ENCODE results near the gene GPR32.
"Not testable (repeated sequence)": the region's sequence is repeated elsewhere in the genome, so short reads cannot be mapped to it uniquely, and the experiment has no call there.

Gene GPR32

DNA sequence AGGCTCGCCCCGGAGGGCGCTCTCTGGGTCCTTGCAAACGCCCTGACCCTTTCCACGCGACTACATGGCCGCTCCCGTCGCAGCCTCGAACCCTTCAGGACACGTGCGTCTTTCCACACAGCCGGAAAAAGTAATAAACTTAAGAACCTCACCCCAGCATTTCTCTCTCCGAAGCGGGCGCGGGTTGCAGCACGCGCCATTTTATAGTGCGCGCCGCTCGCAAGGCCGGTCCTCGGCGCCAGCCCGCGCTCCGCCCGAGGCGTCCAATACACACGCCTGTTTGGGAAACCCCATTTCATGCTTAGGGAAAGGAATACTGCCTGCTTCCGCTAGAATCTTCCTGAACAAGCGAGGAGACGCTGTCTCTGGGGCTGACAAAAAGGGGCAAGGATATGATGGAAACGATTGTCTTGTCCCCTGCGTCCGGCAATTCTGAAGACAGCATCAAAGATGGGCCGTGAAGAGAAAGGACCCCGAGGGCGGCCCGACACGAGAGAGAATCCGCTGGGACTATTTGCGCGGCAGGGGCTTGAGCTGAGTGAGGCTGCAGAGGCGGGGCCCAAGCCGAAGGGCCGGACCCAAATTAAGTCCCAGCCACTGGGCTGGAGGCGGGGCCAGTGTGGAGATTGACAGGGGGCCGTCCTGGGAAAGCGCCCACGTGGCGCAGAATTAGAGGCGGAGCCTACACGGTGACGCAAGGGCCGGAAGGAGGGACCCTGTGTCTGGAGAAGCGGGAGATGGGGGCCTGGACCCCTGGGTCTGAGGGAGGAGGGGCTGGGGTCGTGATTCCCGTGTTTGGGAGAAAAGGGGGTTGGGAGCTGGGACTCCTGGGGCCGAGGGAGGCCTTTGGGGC lies 34.4 kb downstream of the GPR32 start:
- peak; percentile 99 for DNase-seq

DNA sequence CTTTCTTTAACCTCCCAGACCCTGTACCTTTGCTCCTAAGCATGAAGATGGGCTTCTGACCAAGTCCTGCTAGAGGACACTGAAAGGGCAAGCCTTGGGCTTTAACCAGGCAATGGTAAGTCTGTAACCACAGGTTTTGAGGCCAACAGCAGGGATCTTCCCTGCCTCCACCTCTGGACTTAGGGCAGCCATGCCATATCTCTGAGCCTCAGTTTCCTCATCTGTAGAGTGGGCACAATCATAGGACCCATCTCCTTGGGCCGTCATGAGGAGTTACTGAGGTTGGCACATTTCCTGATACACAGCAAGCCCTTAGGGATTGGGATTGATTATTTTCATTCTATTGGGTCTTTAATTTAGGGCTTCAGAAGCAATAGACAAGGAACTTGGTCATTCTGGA lies 38.6 kb downstream of the GPR32 start:
- no peak for DNase-seq

DNA sequence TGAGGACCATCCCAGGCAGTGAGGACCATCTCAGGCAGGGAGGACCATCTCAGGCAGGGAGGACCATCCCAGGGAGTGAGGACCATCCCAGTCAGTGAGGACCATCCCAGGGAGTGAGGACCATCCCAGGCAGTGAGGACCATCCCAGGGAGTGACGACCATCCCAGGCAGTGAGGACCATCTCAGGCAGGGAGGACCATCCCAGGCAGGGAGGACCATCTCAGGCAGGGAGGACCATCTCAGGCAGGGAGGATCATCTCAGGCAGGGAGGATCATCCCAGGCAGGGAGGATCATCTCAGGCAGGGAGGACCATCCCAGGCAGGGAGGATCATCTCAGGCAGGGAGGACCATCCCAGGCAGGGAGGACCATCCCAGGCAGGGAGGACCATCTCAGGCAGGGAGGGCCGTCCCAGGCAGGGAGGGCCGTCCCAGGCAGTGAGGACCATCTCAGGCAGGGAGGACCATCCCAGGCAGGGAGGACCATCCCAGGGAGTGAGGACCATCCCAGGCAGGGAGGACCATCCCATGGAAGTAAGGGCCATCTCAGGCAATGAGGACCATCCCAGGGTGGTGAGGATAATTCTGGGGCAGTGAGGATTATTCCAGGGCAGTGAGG lies 41.5 kb downstream of the GPR32 start:
- not testable (repeated sequence) for DNase-seq

DNA sequence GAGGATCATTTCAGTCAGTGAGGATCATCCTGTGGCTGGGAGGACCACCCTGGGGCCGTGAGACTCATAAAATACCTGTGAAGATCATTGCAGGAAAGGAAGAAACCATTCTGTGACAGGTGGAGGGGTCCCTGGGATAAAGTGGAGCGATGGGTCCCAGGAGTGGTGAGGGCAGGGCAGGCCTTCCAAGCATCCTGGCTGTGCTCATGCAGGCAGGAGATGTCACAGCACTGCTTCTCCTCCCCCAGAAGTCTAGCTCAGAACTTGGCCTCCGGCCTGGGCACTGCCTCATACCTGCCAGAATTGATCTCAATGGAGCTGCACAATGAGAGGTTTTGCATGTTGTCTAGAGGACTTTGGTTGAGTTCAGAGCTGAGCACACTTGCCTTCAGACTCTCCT lies 42.2 kb downstream of the GPR32 start:
- no peak for DNase-seq

DNA sequence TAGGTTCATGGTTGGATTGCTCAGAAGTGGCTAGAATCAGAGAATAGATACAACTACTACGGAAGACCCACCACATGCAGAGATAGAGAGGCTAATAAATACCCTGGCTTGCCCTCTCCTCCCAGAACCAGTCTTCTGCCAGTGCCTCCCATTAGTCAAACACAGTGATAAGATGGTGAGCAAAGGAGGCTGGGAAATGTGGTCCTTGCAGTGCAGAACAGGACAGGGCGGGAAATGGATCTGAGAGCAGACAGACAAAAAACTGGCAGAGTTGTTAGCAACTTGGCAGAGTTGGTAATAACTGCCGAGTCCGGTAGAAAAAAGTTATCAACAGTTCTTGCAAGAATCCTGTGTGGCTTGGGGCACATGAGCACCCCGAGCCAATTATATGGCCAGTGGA lies 44.6 kb downstream of the GPR32 start:
- no peak for DNase-seq

DNA sequence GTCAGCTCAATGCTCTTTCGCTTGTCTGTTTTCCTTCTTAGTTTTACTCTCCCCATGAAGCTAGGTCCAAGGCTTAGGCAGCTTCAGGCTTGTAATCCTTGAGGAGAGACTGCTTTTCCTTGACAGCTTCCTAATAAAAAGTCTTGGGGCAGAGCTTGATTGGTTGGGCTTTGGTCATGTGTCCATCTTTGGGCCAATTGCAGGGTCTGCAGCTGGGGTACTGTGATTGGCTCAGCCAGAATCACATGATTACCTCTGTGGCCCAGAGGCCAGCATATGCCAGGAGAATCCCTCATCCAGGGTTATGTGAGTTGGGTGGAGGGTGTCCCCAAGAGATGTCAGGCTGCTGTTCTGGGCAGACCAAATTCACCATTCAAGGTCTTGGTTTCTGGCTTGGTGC lies 45.2 kb downstream of the GPR32 start:
- DNase-seq: peak; percentile 25

DNA sequence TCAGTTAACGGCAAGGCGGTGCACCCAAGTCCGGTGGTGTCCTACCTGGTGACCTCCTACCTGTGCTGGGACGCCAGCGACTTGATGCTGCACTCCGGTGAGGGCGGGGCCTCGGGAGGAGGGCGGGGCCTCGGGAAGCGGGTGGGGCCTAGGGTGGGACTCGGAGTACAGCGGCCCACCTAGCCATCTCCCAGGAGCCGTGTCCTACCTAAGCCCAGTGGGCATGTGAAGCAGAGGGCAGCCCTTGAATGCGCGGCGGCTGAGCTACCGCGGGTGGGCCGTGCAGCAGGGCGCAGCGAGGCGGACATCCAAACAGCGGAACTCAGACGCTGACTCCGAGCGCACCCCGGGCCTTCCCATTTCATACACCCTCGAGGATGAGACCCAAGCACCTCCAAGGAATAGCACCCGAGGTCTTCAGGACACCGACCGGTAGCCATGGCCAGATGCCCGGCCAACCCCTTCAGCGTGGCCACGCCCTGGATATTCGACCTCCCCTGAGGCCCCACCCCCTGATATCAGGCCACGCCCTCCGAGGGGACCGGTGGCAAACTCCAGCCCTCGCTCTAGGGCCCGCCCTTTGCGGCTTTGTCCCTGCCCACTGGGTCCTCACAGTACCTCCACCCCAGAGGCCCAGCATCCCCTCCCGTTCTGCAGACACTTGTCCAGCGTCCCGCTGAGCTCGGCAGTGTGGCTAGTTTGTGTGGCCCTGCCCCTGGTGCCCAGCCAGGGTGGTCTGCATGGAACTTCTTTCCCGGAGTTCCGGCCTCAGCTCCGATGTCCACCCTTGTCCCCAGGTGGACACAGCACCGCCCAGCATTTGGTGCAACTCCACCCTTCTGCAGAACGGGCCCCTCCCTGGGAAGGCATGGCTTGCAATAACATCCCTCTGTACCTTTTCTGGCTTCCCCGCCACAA lies 47.9 kb downstream of the GPR32 start:
- DNase-seq: peak; percentile 67

DNA sequence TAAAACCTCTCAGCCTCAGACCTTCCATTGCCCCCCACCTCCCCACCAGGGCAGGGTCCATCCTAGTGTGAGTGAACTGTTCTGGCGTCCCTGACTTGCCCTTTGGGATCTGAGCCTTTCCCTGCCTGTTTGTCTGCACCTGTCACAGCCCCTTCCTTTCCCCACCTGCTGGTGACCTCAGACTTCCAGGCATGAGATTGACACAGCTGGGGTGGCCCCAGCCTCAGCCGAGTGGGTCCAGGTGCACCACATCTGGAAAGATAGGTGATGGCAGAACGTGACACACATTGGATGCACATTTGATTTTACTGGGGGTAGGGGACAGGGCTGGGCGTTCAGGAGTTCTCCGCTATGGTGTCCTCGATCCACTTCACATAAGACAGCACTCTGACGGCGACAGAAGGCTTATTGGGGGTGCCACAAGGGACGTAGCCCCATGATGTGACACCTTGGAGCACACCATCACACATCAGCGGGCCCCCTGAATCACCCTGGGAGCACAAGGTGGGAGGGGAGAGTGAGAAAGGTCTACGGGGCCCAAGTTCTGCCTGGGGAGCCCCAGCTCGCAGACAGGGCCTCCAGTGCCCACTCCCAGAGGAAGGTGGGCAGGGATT lies 48.7 kb downstream of the GPR32 start:
- no peak for DNase-seq

DNA sequence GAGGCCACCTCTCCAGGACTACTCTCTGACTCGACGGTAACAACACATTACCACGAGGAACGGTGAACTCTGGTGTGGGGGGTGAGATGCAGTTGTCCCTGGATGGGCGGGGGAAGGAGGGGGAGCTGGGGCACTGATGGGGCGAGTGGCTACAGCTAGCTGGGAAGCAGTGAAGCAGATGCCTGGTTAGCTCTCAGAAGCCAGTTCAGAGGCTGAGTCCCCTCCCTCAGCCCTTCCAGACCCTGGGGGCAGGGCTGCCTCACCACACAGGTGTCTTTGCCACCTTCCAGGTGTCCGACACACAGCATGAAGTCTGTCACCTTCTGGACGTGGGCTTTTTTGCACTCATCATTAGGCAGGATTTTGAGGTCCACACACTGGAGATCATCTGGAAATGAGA lies 49.4 kb downstream of the GPR32 start:
- DNase-seq: no peak

DNA sequence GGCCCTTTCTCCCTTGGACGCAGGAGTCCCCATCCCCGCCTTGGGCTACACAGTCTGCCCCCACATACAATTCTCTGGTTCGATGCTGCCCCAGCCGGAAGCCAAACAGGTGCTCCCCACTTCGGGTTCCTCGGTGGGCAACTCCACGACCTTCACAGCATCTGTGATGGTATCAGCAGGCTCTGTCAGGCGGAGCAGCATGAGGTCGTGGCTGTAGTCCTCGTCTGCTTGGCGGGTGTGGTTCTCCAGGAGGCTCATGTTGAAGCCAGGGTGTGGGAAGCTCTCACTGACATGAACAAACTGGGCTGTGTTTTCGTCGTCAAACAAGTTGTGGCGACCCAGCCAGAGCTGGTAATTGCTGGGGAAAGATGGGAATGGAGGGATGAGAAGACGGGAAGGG lies 49.8 kb downstream of the GPR32 start:
- DNase-seq: no peak

DNA sequence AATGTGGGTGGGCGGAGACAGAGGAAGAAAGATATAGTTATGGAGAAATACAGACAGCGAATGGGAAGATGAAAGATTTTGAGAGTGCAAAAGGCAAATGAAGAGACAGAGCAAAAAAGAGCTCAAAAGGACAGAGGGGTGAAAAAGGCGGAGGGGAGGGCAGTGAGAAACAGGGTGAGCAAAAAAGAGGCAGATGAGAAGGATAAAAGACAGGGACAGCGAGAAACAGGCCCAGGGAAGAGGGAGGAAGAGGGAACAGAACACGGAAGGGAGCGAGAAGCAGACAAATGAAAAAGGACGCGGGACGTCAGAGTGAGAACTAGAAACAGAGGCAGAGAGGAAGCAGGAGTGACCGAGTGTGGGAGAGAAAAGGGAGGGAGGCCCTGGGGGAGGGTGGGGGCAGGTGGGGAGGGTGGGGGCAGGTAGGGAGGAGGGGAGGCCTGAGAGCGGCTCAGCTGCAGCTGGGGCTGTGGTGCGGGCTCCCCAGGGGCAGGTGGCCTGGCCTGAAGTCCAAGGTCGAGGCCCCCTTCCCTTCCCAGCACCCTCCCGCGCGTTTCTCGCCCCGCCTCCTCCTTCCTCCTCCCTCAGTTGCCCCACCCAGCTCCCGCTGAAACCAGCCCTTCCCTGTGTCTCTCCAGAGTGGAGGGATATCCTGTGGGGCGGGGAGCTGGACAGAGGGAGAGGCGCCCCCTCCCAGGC lies 50.4 kb downstream of the GPR32 start:
- DNase-seq: peak; percentile 15

DNA sequence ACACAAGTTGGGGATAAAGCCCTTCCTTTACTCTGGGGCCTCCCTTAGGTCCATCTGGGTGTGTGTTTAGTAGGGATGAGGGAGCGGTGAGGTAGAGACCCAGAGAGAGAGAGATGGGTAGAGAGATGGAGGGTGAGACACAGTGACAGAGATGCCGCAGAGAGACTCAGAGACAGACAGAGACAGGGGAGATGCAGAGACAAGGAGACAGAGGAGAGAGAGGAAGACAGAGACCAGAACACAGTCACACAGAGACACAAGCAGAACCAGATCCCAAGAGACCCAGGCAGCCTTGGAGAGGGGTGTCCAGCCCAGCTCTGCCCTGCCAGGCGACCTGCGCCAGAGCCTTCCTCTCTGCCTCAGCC lies 51.0 kb downstream of the GPR32 start:
- no peak for DNase-seq

All from NCI-H82 (cell line).